NCI-H2029 treated with DMSO at 0.1 percent for 48 hours (cell line): Measurements from ENCODE around the gene GBX2.

Source experiments
- DNase-seq: peaks from one replicate; lab custom pipeline; 2025; lab: John Stamatoyannopoulos, UW

Gene GBX2

GRCh38 chr2:236168110-236169080 lies at the start of gene GBX2:
GBX2 (minus strand) TSS chr2:236168386; CDS start chr2:236167971, 415 bp downstream.
- peak; percentile 14 for DNase-seq

- no peak for DNase-seq
Observed at GRCh38 chr2:236217926-236218325, 49.7 kb upstream of the GBX2 start.

- DNase-seq, result no peak
Observed at GRCh38 chr2:236216711-236217110, 48.5 kb upstream of the GBX2 start.

GRCh38 chr2:236215761-236216333 lies 47.7 kb upstream of the GBX2 start:
- DNase-seq, result peak; percentile 39

- no peak for DNase-seq
Observed at GRCh38 chr2:236215196-236215595, 47.0 kb upstream of the GBX2 start.

GRCh38 chr2:236214376-236214995 lies 46.3 kb upstream of the GBX2 start:
- DNase-seq, result no peak

- no peak for DNase-seq
Observed at GRCh38 chr2:236211296-236211695, 43.1 kb upstream of the GBX2 start.

- no peak for DNase-seq
Observed at GRCh38 chr2:236210536-236210935, 42.4 kb upstream of the GBX2 start.

- no peak for DNase-seq
Observed at GRCh38 chr2:236209996-236210395, 41.8 kb upstream of the GBX2 start.

GRCh38 chr2:236209535-236209934 lies 41.3 kb upstream of the GBX2 start:
- no peak for DNase-seq

- no peak for DNase-seq
Observed at GRCh38 chr2:236208019-236208926, 40.1 kb upstream of the GBX2 start.

GRCh38 chr2:236207472-236207871 lies 39.3 kb upstream of the GBX2 start:
- DNase-seq, result no peak

- no peak for DNase-seq
Observed at GRCh38 chr2:236205867-236206645, 37.9 kb upstream of the GBX2 start.

- no peak for DNase-seq
Observed at GRCh38 chr2:236204953-236205352, 36.8 kb upstream of the GBX2 start.

- no peak for DNase-seq
Observed at GRCh38 chr2:236200378-236200777, 32.2 kb upstream of the GBX2 start.

- DNase-seq, result no peak
Observed at GRCh38 chr2:236196366-236196765, 28.2 kb upstream of the GBX2 start.

GRCh38 chr2:236195726-236196125 lies 27.5 kb upstream of the GBX2 start:
- DNase-seq, result no peak

GRCh38 chr2:236194786-236195185 lies 26.6 kb upstream of the GBX2 start:
- DNase-seq, result no peak

- DNase-seq, result no peak
Observed at GRCh38 chr2:236193026-236193425, 24.8 kb upstream of the GBX2 start.

- no peak for DNase-seq
Observed at GRCh38 chr2:236190674-236191073, 22.5 kb upstream of the GBX2 start.

- no peak for DNase-seq
Observed at GRCh38 chr2:236184701-236185100, 16.5 kb upstream of the GBX2 start.
